Activated effector memory CD4-positive, alpha-beta T cell treated with anti-CD3 and anti-CD28 coated beads, Interleukin-2, amount 50 U/mL, for 16 hours (primary cell): ENCODE data around the gene DNAAF8.

Experiments
- DNase-seq: peaks from one replicate; pipeline ENCODE4 v3.0.0-alpha.2; 2020

DNAAF8 gene

DNA sequence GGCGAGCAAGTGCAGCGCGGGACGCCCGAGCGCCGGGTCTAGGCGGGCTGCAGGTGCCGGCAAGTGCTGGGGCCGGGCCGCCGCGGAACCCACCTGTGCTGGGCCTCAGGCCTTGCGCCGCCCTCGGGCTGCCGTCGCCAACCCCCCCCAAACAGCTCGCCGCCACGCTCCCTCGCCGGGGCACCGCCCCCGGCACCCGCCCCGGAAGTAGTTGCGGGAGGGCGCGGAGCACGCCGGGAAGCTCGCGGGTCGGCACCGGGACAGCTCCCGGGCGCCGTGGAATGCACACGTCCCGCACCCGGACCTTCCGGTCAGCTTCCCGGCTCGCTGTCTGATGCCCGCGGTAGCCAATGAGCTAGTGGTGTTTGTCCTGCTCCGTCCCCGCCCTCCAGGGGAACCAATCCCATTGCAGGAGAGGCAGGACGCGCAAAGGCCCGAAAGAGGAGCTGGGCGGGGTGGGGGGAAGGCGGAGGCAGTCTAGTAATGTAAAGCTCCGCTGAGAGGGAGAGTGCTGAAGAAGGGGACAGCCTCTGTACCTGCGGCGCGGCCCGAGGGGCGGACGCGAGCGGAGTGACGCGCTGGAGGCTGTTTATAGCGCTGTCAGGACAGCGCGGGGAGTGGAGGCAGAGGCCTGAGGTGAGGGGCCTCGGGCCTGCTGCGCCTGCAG, at the start of gene DNAAF8, which contains the start of gene ANKS3:
TSS of gene DNAAF8 (plus strand) at position 475 of the 667 bp plus-strand sequence. CDS start 1,978 bp downstream, outside the sequence.
TSS of gene ANKS3 (minus strand) at position 209 of the 667 bp plus-strand sequence. CDS start 4,122 bp downstream, outside the sequence.
- DNase-seq, result peak; percentile 95

DNA sequence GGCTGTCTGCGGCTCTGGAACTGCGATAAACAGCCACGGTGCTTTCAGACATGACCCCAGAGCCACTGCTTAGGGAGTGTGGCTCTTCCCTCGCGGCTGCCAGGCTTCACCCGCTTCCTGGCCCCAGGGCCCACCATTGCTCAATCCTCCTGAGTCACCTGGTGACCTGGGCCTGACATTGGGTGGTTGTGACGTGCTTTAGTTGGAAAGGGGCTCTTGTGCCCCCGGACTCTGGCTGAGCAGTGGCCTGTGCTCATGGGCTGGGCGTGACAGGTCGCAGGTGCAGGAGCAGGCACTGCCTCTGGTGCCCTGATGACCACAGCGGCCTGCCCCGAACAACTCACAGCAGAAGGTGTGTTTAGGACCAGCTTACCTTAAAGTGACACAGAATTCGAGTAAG, 49.6 kb upstream of the DNAAF8 start:
- DNase-seq, result no peak

DNA sequence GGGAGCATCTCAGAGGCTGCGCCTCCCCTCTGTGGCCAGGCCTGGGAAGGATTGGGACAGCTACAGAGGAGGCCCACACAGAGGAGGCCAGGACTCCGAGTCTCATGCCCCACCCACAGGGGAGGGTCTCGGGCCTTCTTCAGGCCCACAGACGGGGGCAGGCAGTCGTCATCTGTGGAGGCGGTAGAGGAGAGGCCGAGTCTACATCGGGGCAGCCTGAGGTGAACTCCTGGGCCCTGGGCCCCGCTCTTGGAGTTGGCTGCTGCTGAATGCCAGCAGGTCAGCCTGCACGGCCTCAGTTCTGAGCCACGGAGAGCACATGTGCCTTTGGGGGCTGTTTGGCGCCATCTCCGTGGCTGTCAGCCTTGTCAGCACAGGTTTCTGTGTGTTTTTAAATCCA, 49.0 kb upstream of the DNAAF8 start:
- no peak for DNase-seq

DNA sequence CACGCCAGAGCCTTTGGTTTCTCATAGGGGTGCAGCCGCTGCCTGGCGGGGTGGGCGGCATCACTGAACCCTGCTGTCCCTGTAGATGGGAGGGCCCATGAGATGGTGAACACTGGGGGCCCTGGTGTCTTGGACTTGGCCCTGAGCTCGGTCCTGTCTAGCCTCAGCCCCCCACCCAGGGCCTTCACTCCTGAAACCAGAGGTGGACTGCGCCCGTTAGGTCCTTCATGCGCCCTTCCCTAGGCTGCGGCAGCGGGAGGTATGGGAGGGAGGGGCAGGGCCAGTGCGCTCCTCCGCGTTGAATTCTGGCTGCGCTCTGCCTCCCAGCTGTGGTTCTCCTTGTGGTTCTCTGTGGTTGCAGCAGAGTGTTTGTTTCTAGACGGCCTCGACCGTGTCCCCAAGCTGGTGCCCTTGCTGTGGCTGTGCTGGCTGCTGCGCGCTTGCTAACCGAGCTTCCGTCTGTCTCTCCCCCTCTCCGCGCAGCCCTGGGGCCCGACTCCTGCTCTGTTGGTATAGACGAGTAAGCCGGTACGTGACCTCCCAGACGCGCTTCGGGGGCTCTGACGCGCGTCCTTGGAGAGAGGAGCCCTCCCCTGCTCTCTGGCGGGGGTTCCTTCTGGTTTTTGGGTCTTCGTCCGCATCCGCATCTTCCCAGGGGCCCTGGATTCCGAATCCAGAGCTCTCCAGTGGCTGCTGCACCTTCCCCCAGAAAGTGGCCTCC, 48.4 kb upstream of the DNAAF8 start:
- no peak for DNase-seq

DNA sequence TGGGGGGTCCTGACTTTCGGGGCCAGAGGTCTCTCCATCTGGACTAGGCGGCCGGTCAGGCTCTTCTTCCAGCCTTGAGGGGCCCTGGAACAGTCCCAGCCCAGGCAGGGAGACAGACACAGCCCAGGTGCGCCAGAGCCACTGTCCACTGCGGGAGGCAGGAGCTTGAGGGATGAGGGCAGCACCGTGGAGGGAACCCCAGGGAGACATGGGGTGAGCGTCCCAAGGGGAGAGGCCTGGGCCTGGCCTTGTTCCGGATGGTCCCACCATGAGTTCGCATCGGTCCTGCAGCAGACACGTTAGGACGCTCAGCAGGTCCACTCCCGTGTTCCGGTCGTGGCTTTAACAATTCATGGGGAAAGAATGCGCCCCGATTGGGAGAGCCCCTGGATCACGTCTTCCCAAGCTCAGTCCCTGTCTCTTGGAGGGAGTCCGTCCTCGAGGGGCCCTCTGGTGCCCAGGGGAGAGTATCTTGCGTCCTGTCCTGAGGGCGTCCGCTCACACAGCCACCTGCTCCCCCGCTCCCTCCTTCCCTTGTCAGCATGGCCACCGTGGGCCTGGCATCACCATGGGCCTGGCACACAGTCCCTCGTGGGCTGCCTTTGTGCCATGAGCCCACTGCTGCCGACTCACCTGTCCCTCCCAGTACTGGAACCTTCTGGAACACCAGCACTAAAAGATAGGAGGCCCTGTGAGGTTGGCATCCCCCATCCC, 47.7 kb upstream of the DNAAF8 start:
- DNase-seq, result no peak

DNA sequence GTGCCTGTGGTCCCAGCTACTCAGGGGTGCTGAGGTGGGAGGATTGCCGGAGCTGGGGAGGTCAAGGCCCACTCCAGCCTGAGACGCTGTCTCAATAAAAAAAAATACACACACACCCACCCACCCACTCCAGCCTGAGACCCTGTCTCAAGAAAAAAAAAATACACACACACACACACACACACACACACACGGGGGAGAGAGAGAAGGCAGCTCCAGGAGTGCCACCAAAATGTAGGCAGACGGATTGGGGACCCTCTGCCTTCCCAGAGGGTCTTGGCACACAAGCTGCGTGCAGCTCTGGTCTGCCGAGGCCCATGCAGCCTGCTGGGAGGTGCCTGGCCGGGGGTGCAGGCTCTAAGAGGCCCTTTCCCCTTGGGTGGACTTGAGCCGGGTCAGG, 46.9 kb upstream of the DNAAF8 start:
- no peak for DNase-seq

DNA sequence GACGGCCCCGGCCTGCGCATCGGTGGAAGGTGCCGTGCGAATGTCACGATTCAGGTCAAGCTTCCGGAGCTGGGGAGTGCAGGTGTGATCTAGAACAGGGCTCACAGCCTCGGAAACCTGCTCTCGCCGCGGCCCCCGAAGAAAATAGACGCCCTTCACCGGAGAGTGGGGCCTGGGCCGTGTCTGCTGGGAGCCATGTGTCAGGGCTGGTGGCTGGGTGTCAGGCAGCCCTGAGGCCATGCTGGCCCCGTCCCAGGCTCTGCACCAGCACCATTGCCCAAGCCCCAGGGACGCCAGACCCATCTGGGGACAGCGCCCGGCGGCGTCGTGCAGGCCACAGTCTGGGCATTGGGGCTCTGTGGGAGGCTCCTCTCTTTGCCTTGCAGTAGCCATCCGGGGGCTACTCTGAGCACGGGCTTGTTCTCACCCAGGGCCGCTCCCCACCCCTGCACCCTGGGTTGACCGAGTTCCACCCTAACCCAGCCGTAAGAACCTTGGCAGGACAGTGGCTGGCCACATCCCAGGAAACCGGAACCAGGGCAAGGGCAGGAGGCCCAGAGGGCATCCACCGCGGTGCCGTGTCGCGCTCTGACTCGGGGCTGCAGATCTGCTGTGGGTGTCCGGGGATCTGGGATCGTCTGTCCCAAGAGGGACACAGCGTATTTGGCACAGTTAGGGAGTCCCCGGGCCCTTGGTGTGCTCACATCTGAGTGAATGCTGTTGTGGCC, 46.2 kb upstream of the DNAAF8 start:
- no peak for DNase-seq

DNA sequence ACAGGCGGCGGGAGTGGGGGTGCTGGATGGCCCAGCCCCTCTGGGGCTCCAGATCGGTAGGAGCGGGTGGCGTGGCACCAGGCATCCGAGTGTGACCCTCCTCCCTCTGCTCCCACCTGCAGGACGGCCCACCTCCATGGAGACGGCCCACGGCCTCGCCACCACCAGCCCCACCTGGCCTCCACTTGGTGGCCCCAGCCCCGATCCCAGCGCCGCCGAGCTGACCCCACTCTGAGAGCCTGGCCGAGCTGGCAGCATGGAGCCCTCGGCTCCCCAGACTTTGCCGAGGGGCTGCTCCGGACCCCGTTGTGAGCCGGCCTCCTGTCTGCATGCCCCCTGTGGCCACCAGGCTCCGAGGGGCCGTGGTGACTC, 45.7 kb upstream of the DNAAF8 start:
- DNase-seq, result no peak

DNA sequence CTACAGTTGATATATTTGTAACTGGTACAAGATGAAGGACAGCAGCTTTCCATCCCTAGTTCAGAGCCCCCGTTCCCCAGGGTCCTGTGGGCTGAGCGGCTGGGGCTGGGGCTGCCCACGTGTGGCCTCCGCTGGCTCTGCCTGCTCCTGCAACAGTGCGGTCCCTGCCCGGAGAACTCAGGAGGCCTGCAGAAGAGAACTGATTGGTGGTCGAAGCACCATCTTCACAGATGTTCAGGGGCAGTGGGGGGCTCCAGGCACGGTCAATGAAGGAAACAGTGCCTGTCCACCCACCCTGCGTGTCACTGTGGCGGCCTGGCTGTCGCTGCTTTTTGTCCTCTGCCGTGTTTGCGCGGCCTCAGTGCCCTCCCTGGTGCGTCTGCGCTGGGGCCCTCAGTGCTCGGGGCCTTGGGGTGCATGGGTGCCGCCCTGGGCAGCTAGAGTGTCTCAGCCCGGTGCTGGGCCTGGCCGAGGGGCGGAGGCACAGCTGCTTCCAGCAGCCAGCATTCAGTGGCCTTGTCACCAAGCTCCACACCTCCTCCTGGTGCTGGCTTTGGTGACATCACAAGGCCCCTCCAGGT, 45.2 kb upstream of the DNAAF8 start:
- DNase-seq, result no peak

DNA sequence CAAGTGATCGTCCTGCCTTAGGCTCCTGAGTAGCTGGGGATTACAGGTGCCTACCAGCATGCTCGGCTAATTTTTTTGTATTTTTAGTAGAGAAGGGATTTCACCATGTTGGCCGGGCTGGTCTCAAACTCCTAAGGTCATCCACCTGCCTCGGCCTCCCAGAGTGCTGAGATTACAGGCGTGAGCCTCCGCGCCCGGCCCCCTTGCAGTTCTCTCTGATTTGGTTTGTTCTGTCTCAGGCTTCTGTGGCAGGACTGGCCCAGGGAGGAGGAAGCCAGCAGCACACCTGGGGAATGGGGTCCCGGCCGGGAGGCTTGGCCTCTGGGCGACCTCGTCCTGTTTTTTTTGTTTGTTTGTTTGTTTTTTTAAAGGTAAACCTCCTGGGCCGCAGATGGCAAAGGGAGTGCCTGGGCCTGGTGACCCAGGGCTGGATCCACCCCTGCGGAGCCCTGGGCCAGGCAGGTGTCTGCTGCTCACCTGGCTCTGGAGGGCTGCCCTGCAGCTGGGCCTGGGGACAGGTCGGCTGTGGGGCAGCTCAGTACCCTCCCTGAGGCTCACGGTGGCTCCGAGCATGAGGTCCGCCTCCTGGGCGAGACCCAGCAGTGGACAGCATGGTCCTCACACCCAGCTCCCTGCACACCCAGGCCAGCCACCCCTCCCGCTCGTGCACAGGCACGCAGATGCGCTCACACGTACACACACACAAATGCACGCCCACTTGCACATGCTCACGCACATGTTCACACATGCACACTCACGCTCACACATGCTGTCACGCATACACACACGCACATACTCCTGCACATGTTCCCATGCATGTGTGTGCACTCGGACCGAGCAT, 44.3 kb upstream of the DNAAF8 start:
- DNase-seq, result no peak

DNA sequence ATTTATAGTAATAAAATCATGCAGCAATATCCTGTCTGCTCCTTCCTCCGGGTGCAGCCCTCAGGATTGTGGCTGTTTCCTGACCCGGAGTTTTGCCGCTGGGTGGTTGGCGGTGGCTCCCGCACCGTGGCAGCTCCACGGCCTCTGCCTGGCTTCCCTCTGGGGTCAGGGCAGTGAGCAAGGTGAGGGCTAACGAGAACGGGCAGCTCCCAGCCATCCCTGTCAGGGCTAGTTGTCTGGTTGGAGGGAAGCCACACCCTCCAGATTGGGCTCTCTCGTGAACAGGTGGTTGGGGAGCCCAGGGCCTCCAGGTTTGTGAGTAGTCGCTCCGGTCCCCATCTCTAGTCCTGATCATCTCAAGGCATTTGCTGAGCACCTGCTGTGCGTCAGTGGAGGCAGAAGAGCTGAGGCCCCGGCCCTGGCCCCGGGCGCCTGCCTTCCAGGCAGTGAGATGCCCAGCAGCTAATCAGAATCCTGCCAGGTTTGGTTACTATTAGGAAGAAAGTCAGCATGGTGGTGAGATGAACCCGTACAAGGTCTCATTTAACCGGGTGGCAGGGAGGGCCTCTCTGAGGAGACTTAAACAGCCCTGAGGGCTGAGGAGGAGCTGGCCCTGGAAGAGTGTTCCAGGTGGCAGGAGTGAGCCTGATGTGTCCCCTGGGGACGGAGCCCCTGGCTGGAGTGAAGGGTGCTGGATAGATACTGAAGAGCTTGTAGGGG, 43.2 kb upstream of the DNAAF8 start:
- no peak for DNase-seq

DNA sequence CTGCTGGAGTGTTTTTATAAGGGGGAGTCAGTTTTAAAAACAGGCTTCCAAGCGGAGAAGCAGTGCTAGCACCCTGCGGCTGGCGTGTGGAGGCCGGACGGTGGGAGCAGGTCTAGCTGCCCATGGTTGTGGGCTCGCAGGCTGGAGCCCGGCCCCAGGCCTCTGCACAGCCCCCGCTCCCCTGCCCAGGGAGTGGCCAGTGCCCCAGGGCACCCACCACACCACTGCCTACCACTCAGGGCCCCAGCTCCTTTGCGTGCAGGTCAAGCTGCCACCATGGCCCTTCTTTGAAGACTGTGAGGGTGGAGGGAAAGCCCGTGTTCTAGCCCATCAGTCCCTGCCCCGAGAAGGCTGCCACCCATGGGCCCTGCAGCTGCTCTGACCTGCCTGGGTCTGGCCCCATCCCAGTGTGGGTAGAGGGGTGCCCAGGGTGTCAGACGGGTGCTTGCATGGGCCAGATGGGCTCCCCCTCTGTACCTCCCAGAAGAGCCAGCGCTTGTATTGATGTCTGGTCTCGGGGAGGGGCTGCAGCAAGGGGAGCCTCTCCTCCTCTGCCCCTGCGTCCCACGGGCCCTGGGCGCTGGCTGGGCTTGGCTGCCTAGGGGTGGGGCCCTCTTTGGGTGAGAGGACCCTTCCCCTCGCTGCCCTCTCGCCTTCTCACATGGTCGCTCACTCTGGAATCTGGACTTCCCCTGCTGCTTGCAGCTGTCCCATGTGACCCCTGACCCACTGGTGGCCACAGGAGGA, 42.5 kb upstream of the DNAAF8 start:
- no peak for DNase-seq

DNA sequence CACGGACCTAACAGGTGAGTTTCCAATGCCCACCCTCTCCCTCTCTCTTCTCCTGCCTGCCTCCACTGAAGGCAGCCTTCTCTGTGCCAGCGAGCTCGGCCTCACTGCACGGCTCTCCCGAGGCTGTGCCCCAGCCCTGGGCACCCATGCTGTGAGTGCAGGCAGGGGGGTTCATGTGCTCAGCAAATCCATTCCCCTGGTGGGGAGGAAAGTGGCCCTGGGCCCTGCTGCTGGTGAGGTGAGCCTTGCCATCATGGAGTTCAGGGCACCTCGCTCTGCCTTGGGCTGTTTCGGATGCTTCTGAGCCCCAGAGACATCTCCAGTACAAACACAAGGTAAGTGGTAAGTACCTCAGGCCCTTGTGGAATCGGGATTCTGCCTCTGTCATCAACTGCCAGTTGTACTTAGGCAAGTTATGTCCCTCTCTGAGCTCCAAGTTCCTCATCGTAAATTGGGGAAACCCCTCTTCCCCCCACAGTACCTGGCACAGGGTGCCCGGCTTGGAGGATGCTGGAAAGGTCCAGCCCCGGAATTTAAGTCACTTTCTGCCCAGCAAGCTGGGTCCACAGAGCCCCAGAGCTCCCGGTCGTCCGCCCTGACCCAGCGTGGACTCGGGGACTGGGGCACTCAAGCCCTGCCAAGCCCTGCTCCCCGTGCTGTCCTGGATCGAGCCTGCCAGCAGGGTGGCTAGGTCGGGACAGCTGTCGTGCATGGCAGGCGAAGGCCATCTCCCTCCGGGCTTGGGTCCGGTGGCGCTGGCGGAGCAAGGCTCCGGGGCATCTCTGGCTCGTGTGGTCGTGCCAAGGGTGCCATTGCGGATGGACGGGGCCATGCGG, 41.7 kb upstream of the DNAAF8 start:
- DNase-seq, result no peak

DNA sequence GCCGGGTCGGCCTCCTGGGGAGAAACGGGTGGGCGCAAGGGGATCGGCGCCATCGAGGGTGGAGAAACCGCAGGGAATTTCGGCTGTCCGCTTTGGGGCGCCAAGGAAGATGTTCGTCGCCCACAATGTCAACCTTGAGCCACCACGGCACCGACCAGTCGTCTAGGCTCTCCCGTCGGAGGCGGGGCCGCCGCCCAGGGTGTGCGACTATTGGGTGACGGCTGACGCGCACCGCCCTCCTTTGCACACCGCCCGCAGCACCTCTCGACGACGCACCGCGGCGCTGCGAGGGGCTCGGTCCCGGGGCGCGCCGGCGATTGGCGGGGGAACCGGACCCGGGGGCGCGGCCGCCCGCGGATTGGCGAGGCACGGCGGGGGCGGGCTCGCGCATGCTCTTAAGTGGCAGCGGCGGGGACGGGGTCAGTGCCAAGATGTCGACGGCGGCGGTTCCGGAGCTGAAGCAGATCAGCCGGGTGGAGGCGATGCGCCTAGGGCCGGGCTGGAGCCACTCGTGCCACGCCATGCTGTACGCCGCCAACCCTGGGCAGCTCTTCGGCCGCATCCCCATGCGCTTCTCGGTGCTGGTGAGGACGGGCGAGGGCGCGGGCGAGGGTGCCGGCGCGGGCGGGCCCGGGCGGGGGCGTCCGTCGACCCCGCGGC, 40.9 kb upstream of the DNAAF8 start, which contains the start of gene NUDT16L1:
TSS of gene NUDT16L1 (plus strand) at position 267 of the 660 bp plus-strand sequence. CDS start at position 432, 165 bp downstream.
- peak; percentile 99 for DNase-seq

DNA sequence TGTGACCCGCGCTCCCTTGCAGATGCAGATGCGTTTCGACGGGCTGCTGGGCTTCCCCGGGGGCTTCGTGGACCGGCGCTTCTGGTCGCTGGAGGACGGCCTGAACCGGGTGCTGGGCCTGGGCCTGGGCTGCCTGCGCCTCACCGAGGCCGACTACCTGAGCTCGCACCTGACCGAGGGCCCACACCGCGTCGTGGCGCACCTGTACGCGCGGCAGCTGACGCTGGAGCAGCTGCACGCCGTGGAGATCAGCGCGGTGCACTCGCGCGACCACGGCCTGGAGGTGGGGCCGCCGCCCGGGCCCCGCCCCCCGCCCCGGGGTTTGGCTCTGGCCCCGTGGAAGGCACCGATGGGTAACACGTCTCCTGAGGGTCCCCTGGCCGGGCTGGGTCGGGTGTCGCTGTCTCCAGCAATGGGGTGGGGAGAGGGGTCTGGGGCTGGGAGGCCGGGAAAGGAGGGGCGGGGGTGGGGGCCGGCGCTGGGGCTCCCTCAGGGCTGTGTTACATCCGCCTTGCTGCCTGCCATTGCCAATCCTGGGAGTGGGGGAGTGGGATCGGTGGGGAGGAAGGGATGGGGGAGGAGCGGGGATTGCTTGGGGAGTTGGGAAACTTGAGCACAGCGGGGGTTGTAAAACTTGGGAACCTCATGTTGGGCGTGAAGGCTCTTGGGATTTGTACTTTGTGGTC, 40.2 kb upstream of the DNAAF8 start:
- DNase-seq, result peak; percentile 84

DNA sequence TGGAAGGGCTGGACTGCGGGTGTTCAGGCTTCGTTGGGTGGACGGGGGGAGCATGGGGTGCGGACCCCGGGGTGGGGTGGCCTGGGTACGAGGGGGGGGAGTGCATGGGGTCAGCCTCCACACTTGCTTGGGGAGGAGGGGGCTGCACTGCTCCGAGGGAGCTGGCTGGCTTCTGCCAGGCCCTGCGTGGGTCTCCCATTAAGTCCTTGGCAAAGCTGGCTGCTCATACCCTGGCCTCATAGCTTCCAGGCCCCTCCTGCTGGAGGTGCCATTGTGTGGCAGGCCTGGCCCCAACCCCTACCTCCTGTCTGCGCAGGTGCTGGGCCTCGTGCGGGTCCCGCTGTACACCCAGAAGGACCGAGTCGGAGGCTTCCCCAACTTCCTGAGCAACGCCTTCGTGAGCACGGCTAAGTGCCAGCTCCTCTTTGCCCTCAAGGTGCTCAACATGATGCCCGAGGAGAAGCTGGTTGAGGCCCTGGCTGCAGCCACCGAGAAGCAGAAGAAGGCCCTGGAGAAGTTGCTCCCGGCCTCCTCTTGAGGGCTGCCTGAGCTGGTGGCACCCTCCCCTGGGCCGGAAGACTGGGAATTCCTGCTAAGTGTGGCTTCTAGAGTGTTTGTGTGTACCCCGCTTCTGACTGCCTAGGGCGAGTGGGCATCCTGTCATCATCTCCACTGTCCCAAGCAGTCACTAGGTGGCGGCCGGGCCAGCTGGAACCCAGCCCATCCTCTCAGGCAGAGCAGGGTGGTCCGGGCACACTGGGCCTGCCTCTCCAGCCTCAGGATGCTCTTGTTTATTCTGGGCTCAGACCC, 39.5 kb upstream of the DNAAF8 start:
- DNase-seq, result no peak
